GM19438 (cell line): ENCODE results near the gene EPB42.

ENCODE experiments used
- ATAC-seq: cut with Tn5 transposase; IDR thresholded peaks from one replicate; pipeline ENCODE4 v1.9.1; 2021; ENCODE audit warnings: low read depth; ENCODE audit not compliant: unreplicated experiment

The EPB42 gene

DNA sequence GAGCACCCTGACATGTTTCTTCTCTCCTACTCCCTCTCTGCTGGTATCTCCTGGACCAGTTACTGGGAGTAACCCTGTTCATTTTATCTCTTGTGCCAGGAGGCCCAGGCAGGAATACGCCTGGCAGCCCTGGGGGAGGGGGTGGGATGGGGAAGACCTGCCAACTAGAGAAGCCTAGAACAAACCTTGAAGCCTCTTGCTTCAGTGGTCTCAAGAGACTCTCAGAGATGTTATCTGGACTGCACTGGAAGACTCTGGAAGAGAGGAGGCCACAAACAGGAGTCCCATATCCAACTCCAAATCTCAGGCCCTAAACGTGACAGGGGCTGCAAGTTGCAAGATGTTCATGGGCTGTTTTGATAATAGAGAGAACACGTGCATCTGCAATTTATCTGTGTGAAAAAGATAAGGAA is at the start of gene EPB42:
Gene EPB42 (minus strand): TSS at position 28 of the 413 bp plus-strand sequence. CDS start 193 bp downstream, outside the sequence.
- ATAC-seq, result no peak

DNA sequence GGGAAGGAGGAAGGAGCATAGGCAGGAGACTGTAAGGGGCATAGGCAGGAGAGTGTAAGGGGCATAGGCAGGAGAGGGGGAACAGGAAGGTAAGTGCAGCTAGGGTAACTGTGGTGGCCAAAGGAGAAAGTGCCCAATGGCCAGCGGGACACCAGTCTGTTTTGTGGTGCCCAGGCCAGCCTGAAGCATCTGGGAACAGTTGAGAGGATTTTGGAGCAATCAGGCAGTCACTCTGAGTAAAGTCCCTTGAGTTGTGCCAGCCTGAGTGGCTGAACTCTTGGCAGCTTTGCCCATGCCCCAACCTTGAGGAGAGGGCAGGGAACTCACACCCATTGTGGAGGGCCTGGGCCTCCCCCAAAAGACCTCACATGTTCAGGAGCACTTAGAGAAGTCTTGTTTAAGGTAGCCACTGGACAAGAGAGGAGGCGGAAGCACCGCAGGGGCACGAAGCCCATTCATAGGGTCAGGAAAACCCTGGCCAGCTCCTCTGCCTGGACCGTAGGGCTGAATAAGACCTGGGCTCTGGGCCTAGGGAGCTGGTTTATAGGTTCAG is 49.4 kb upstream of the EPB42 start:
- no peak for ATAC-seq

GRCh38 chr15:43268111-43269105 is 47.6 kb upstream of the EPB42 start:
- ATAC-seq, result no peak

DNA sequence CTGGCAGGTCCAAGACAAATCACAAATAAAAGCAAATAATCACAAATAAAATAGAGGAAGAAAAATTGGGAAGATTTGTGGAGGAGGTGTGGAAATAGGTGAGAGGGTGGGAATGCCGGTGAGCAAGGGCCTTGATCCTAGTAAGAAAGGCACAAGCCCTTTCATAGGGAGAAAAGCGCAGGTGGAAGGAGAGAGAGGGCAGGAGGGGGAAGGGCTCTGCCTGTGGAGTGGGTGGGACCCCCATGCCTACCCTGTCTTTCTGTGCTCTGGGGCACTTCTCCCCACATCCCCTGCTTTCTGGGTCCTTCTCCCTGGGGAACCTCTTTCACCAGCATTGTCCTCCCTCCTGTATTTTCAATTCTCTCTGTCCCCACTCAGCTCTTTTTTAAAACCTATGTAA is 46.6 kb upstream of the EPB42 start:
- ATAC-seq, result no peak

DNA sequence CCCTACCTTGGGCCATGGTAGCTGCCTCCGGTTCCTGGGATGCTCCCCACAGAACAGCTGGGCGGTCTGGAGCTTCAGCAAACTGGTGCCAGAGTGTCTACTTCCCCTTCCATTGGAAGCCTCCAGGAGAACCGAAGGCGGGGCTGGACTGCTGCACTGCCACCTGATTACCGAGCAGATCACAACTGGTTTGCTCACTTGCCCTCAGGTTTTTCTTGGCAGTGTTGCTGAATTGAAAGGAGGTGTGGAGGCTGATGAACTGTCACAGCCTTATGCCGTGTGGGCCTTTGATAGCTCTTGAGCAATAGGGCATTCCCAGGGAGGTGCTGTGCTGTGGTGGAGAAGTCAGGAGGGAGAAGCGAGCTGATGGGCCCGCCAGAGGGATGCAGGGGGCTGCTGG is 46.0 kb upstream of the EPB42 start, which contains the start of gene TGM5:
Gene TGM5 (minus strand): TSS at position 95 of the 400 bp plus-strand sequence. CDS start 79 bp downstream, at position 16.
- ATAC-seq, result no peak

DNA sequence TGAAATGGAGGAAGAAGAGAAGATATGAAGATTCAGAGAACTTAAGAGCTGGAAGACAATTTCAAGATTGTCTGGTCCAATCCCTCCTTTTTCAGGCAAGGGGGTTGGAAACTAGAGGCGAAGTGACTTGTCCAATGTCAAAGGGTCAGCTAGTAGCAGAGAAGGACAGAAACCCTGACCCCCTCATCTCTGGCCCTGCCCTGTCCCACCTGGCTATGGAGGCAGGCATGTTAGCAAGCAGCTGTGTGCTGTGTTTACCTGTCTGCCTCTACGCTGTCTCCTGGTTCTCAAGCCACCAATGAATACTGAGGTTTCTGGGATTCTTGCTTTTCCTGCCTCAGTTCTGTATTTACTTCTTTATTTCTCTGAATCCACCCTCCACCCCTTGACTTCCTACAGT is 45.6 kb upstream of the EPB42 start:
- ATAC-seq, result no peak

DNA sequence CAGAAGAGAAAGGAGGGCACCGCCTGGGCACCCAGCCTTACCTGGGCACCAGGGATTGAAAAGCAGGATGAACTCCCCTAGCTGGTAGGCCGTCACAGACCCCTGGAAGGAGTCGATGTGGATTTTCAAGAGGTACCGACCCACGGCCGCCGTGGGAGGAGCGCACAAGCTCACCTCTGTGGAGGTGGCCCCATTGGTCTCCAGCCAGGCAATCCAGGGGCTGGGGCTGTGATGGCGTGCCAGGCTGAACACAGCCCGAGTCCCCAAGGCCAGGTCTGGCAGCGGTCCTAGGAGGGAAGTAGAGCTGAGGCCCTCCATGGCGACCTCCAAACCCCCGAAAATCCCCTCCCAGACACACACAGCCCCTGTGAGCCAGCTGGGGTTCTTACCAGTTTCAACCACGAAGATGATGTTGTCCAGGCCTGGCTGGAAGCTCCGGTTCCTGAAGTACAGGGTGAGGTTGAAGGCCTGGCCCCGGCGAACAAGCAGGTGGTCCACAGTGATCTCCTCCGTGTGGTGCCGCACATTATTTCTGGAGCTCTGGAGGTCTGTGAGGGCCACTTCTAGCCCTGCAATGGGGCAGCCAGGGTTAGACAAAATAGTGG is 39.3 kb upstream of the EPB42 start:
- no peak for ATAC-seq

GRCh38 chr15:43258781-43259180 is 38.0 kb upstream of the EPB42 start:
- ATAC-seq, result no peak

GRCh38 chr15:43256341-43256740 is 35.5 kb upstream of the EPB42 start:
- ATAC-seq, result no peak

DNA sequence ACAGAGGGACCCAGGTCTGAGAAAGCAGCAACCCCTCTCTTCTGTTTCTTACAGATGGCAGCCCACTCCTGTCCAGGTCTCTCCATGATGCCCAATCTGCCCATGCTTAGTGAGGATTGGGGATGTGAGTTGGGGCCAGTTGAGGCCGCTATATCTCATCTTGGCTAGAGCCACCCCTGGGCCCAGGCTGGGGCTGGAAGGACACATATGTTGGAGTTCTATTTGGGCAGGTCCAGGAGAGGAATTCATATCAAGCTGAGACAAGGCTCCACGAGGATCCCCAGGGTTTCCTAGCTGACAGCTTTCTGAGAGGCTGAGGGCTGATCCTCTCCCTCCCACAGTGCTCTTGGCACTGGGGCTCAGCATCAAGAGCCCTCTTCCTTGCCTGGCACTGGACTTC is 34.6 kb upstream of the EPB42 start:
- ATAC-seq, result no peak

DNA sequence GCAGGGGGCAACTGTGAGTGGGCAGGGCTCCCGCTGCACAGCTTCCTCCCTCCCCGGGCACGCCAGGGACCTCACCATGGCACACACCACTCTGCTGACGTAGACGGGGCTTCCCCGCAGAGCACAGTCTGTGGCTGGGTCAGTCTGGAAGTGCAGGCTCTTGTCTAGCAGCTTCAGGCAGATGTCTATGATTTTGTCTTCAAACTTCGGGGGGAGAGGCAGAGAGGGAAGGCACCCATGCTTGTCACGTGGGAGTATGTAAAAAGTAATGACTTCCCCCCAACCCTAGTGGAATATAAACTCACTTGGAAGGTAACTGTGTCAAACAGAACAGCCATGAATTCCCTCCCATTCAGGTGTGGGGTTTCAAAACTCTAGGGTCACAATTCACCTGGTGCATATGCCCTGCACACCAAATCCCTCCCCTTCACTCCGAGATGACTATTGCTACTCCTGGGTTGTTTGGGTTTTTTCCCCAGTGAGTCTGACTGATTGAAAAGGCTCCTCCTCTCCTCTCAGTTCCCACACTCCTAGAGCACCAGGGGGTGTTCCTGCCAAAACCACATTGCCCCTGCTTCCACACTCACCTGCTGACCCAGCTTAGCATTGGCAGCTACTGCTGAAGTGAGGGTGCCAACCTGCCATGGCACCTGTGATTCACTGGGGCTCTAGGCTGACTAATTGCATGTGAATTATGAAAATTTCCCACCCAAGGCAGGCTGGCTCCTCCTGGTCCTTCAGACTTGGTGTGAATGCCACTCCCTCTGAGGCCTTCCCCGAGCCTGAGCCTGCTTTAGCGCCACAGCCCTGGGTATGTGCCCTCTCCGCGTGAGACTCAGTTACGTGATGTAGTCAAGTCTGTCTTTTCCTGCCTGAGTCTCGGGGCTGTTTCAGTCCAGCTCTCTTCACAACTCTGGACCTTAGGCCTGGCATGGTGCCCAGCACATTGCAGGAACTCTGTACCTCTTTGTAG is 32.9 kb upstream of the EPB42 start:
- ATAC-seq, result peak; percentile 45

- ATAC-seq, result no peak
Measured at GRCh38 chr15:43251871-43252250, 31.0 kb upstream of the EPB42 start.

GRCh38 chr15:43251185-43251870 is 30.5 kb upstream of the EPB42 start:
- ATAC-seq, result no peak

DNA sequence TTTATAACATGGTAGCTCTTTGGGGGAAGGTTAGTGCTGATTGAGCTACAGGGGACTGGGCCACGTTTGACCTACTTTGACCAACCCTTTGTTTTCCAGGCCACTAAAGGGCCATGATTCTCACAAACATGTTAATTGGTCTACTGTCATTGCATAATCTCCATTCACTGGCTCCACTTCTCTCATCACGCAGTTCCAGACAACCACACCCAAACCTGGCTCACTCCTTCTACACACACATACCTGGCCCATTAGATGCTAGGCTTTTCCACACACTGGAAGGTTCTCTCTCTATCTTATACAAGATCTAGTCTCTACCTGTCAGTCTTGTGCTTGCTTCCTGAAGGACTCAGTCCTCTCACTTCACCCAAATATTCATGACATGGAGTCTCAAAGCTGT is 30.0 kb upstream of the EPB42 start:
- no peak for ATAC-seq

GRCh38 chr15:43249699-43250203 is 28.9 kb upstream of the EPB42 start:
- ATAC-seq, result no peak

- no peak for ATAC-seq
Measured at GRCh38 chr15:43249236-43249635, 28.4 kb upstream of the EPB42 start.

GRCh38 chr15:43246261-43246774 is 25.5 kb upstream of the EPB42 start:
- no peak for ATAC-seq

GRCh38 chr15:43244092-43244491 is 23.3 kb upstream of the EPB42 start:
- no peak for ATAC-seq

- ATAC-seq, result no peak
Measured at GRCh38 chr15:43243020-43243645, 22.3 kb upstream of the EPB42 start.
